WI38 (cell line): ENCODE results near the gene ERCC5.
A peak's percentile ranks its signal among the peaks of the same experiment; 100 is the strongest.

ENCODE experiments used
- H3K4me3 ChIP-seq: 2 replicates; pipeline ENCODE4 v1.5.1; 2011; ENCODE audit warnings: low read depth, mild to moderate bottlenecking, control low read depth, low read length
- CTCF ChIP-seq: IDR thresholded peaks from 2 replicates; pipeline ENCODE4 v1.5.1; 2012; ENCODE audit warnings: low read depth, mild to moderate bottlenecking, control low read depth, low read length

ERCC5 gene

GRCh38 chr13:102825400-102825799 is 20.4 kb upstream of the ERCC5 start:
- no peak for TF ChIP-seq CTCF
- peak overlapping the region; percentile 58 for H3K4me3 ChIP-seq

- H3K4me3 ChIP-seq: peak overlapping the region; percentile 58
- TF ChIP-seq CTCF: no peak
These were observed 19.7 kb upstream of the ERCC5 start for GRCh38 chr13:102825921-102826706.

GRCh38 chr13:102830646-102831045 is 15.2 kb upstream of the ERCC5 start:
- no peak overlapping the region for H3K4me3 ChIP-seq
- TF ChIP-seq CTCF: no peak

- TF ChIP-seq CTCF: no peak
These were observed 9.4 kb upstream of the ERCC5 start for GRCh38 chr13:102836471-102836870.

GRCh38 chr13:102838273-102838672 is 7.6 kb upstream of the ERCC5 start:
- H3K4me3 ChIP-seq: no peak overlapping the region
- no peak for TF ChIP-seq CTCF

More at GRCh38 chr13:102836471-102836870, 9.4 kb upstream of the ERCC5 start:
- H3K4me3 ChIP-seq: no peak overlapping the region

- no peak for TF ChIP-seq CTCF
- no peak overlapping the region for H3K4me3 ChIP-seq
These were observed 6.8 kb upstream of the ERCC5 start for GRCh38 chr13:102838982-102839381.

- no peak for TF ChIP-seq CTCF
- no peak overlapping the region for H3K4me3 ChIP-seq
These were observed 6.4 kb upstream of the ERCC5 start for GRCh38 chr13:102839462-102839861.
